Right ventricle myocardium superior (tissue), 1 donor: ENCODE measurements around the gene MTO1. TPM values are rescaled to one million over a fixed set of nuclear protein-coding genes. Genes with fewer than 3 reads are reported as not detected.
"Not testable (repeated sequence)": the region's sequence is repeated elsewhere in the genome, so short reads cannot be mapped to it uniquely, and the experiment has no call there.

Experiments
- ATAC-seq: fragments of 200-7000 bp; cut with Tn5 transposase; one replicate; pipeline ENCODE4 v1.9.1; 2020; ENCODE audit warnings: mild to moderate bottlenecking; ENCODE audit not compliant: poor library complexity
- DNase-seq: peaks from one replicate; pipeline ENCODE4 v3.0.0-alpha.2; 2020
- intact Hi-C: fragments of 100-400 bp; cut with DNase I; formaldehyde crosslinking; loops from one replicate; pipeline ENCODE4 v1.11.2; 2022
- total RNA-seq: library from RNA; stranded (reverse); fragmentation: NEBNext Ultra II Directional; extraction: Animal tissue kit (Norgen Biotek cat#: 25700); gene quantifications from one replicate; pipeline ENCODE4 v1.2.1, GENCODE V29; 2021
- donor health status: DM: no; HTN: yes; CAD: no; lungs with severe emphysema.

Gene MTO1
- total RNA-seq, 1 donor from 2014 or later, result 24.9 TPM

GRCh38 chr6:73520688-73521350, 59.3 kb downstream of the MTO1 start, which contains the start of gene EEF1A1:
TSS of gene EEF1A1 (minus strand) at chr6:73521032. CDS start at chr6:73520026, 1,006 bp downstream.
- ATAC-seq (peak; percentile 91), DNase-seq (peak; percentile 99)
- intact Hi-C loops, result loop anchor here (10.0 kb wide), 1 partner anchor 64 kb away; no protein-coding TSS in a partner anchor

- DNase-seq, result peak; percentile 83
- intact Hi-C loops, result loop anchor here (10.0 kb wide), 1 partner anchor 63 kb away; no protein-coding TSS in a partner anchor
- peak; percentile 65 for ATAC-seq
Measured at GRCh38 chr6:73521351-73521985, 59.9 kb downstream of the MTO1 start.

DNA sequence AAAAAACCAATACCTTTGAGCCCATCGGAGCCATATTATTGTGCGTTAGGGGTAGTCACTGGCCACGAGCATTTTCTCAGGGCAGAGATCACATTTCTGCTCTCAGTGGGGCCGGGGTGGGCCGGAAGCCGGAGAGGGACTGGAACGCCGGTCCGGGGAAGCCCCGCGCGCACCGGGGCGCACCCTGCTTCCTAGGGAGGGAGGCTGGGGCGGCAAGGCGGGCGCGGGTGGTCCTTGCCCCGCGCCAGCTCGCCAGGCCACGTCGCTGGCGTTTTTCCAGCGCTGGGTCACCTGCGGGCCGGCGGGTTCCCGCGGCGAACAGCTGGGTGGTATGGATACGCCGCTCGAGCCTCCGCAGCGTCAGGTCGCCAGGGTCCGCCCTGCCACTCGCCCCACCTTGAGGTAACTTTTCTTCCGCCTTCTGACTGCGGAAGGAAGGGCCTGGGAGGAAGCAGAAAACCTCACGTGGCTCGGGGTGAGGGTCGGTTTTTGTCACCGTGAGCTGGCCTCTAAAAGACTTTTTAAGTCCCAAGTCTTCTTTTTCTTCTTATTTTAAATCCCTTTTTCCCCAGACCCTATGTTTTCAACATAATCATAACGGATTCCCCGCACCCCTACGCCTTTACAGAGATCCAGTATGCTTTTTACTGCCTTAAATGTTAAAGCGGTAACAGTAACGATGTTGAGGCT, 62.0 kb downstream of the MTO1 start:
- intact Hi-C loops, result loop anchor here (10.0 kb wide), 1 partner anchor 61 kb away; no protein-coding TSS in a partner anchor
- DNase-seq (peak; percentile 69), ATAC-seq (no peak)

- ATAC-seq (no peak), DNase-seq (no peak)
- intact Hi-C loops, result loop anchor here (10.0 kb wide), 1 partner anchor 59 kb away; no protein-coding TSS in a partner anchor
Measured at GRCh38 chr6:73525546-73526330, 64.2 kb downstream of the MTO1 start.

- ATAC-seq, result no peak
- no peak for DNase-seq
- intact Hi-C loops, result loop anchor here (10.0 kb wide), 1 partner anchor 56 kb away; no protein-coding TSS in a partner anchor
Measured at GRCh38 chr6:73528897-73529296, 67.4 kb downstream of the MTO1 start.

- no peak for DNase-seq
- ATAC-seq, result no peak
- intact Hi-C loops, result no loop called here
Measured at GRCh38 chr6:73532293-73532692, 70.8 kb downstream of the MTO1 start.

GRCh38 chr6:73534628-73535027, 73.1 kb downstream of the MTO1 start:
- DNase-seq (no peak), ATAC-seq (no peak)
- intact Hi-C loops, result no loop called here

GRCh38 chr6:73537677-73538076, 76.1 kb downstream of the MTO1 start:
- intact Hi-C loops, result no loop called here
- DNase-seq (no peak), ATAC-seq (no peak)

DNA sequence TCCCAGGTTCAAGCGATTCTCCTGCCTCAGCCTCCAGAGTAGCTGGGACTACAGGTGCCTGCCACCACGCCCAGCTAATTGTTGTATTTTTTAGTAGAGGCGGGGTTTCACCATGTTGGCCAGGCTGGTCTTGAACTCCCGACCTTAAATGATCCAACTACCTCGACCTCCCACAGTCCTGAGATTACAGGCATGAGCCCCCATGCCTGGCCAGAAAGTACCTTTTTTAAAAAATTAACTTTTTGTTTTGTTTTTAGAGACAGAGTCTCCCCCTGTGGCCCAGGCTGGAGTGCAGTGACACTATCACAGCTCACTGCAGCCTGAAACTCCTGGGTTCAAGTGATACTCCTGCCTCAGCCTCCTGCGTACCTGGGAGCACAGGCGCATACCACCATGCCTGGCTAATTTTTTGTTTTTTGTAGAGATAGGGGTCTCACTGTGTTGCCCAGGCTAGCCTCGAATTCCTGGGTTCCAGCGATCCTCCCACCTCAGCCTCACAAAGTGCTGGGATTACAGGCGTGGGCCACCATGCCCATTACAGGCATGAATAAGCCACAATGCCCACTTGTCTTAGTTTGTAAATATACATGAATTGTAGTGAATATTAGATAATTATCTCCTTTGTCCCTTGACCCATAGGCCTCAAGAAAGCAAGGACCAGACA, 76.7 kb downstream of the MTO1 start:
- ATAC-seq, result no peak
- intact Hi-C loops, result no loop called here

DNA sequence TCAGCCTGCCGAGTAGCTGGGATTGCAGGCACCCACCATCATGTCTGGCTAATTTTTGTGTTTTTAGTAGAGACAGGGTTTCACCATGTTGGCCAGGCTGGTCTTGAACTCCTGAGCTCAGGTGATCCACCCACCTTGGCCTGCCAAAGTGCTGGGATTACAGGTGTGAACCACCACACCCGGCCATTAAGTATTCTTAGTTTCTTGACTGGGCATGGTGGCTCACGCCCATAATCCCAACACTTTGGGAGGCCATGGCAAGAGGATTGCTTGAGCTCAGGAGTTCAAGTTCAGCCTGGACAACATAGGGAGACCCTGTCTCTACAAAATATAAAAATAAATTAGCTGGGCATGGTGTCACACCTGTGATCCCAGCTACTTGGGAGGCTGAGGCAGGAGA, 80.9 kb downstream of the MTO1 start:
- DNase-seq, ATAC-seq, intact Hi-C loops: not testable (repeated sequence)

More for the DNA sequence above, 76.7 kb downstream of the MTO1 start:
- DNase-seq, result no peak

- DNase-seq, result no peak
- intact Hi-C loops, result no loop called here
- no peak for ATAC-seq
Measured at GRCh38 chr6:73542891-73543290, 81.4 kb downstream of the MTO1 start.

DNA sequence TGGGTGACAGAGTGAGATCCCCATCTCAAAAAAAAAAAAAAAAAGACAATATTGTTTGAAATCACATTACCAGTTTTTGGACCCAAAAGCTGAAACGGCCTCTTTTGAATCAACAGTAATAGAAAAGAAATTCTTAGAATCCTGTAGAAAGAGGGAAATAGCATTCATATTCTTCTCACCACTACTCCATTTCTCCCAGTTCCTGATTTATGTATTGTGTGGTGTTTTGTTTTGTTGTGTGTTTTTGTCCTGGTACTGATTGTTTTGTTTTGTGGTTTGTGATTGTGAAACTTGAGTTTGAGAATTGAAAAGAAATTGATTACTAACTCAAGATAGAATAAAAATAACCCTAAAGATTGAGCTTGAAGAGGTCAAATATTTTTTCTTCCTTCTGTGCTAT, 85.5 kb downstream of the MTO1 start:
- intact Hi-C loops, result no loop called here
- no peak for ATAC-seq
- no peak for DNase-seq

DNA sequence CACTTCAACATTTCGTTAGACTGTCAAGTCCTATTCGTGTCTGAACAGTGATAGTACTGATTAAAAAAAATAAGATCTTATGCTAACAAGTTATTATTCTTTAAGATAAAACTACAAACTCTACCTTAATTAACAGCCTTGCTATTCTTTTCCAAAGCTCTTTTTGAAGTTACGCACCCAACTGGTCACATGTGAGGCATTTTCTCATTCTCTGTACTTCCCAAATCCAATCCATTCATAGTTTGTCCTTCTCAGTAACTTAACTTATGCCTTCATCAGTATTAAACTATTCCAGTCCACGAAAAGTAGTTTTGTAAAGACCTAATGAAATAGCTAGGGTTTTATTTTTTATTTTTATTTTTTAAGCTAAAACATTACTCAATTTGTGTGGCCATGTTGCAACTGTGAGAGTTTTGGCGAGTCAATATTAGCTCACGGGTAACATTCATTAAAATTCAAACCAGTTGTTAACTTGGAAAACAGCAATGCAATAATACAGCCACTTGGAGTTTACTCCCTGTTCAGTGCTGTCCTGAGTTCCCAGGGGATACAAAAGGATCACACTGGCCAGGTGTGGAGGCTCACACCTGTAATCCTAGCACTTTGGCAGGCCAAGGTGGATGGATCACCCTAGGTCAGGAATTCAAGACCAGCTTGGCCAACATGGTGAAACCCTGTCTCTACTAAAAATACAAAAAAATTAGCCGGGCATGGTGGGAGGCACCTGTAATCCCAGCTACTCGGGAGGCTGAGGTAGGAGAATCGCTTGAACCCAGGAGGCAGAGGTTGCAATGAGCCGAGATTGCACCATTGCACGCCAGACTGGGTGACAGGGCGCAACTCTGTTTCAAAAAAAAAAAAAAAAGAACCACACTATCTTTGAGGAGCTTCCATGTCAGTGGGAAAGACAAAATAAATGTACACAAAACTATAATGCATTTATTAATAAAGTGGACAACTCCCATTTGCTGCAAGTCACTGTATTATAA, 87.2 kb downstream of the MTO1 start:
- DNase-seq (no peak), ATAC-seq (no peak)
- intact Hi-C loops, result no loop called here

DNA sequence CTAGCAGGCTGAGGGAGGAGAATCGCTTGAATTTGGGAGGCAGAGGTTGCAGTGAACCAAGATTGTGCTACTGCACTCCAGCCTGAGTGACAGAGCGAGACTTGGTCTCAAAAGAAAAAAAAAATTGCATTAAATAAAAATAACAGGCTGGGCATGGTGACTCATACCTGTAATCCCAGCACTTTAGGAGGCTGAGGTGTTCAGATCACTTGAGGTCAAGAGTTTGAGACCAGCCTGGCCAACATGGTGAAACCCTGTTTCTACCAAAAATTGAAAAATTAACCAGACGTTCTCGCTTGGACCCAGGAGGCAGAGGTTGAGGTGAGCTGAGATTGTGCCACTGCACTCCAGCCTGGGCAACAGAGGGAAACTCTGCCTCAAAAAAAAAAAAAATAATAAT, 89.6 kb downstream of the MTO1 start:
- ATAC-seq, intact Hi-C loops, DNase-seq: not testable (repeated sequence)

DNA sequence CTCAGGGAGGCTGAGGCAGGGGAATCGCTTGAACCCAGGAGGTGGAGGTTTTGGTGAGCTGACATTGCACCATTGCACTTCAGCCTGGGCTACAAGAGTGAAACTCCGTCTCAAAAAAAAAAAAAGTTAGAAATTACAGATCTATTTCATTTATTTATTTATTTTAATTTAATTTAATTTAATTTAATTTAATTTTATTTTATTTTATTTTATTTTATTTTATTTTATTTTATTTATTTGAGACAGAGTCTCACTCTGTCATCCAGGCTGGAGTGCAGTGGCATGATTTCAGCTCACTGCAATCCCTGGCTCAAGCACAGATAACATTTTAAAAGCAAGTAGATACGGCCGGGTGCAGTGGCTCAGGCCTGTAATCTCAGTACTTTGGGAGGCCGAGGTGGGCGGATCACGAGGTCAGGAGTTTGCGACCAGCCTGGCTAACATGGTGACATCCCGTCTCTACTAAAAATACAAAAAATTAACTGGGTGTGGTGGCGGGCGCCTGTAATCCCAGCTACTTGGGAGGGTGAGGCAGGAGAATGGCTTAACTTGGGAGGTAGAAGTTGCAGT, 93.9 kb downstream of the MTO1 start:
- ATAC-seq, DNase-seq, intact Hi-C loops: not testable (repeated sequence)

- ATAC-seq, result no peak
- intact Hi-C loops, result no loop called here
- DNase-seq, result no peak
Measured at GRCh38 chr6:73556836-73557235, 95.3 kb downstream of the MTO1 start.
